H7 (cell line): Measurements from ENCODE around the gene FAM124A. TPM values are rescaled to one million over a fixed set of nuclear protein-coding genes. Genes with fewer than 3 reads are reported as not detected.

ENCODE experiments used
- DNase-seq: peaks from one replicate; pipeline ENCODE4 v3.0.0; 2012
- H3K27me3 ChIP-seq: 2 replicates; pipeline ENCODE4 v1.6.0; 2011; ENCODE audit warnings: mild to moderate bottlenecking, low read length; ENCODE audit not compliant: control insufficient read depth, insufficient read depth
- H3K36me3 ChIP-seq: replicated peaks from 2 replicates; pipeline ENCODE4 v1.5.1; 2011; ENCODE audit warnings: low read length; ENCODE audit not compliant: control insufficient read depth, insufficient read depth
- H3K4me3 ChIP-seq: 2 replicates; pipeline ENCODE4 v1.5.1; 2011; ENCODE audit warnings: low read depth, mild to moderate bottlenecking, control low read depth, low read length, moderate library complexity; ENCODE audit not compliant: insufficient read depth
- total RNA-seq: library from RNA; depleted of rRNA; stranded (reverse); fragments of >200 nt; shearing (Covaris generic); gene quantifications from 2 replicates; pipeline ENCODE4 v1.2.3, GENCODE V29; 2014; rRNA removed

Gene FAM124A
- total RNA-seq, result 26.5 and 38.6 TPM in 2 replicates

- Histone ChIP-seq H3K36me3 (peaks cover 4% of the 10 kb centered on the region), H3K27me3 (no peaks in the 10 kb centered on the region; the same call in 1 of the 2 replicates), H3K4me3 (peak within 1 kb of the TSS; percentile 82)
- DNase-seq, result peak; percentile 90
Observed at GRCh38 chr13:51222037-51222685, at the start of gene FAM124A. Gene FAM124A (plus strand): TSS chr13:51222398. CDS start chr13:51222502, 104 bp downstream.

DNA sequence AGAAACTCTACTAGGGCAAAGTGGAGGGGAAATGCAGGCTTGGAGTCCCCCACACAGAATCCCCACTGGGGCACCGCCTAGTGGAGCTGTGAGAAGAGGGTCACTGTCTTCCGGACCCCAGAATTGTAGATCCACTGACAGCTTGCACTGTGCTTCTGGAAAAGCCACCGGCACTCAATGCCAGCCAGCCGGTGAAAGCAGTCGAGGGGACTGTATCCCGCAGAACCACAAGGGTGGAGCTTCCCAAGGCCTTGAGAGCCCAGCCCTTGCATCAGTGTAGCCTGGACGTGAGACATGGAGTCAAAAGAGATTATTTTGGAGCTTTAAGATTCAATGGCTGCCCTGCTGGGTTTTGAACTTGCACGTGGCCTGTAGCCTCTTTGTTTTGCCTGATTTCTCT, 47.2 kb upstream of the FAM124A start:
- no peak for DNase-seq
- H3K27me3 ChIP-seq, result no peaks in the 10 kb centered on the region; the same call in 1 of the 2 replicates
- peaks cover 38% of the 10 kb centered on the region for H3K36me3 ChIP-seq
- peak overlapping the region; percentile 18; the same call in 1 of the 2 replicates for H3K4me3 ChIP-seq

DNA sequence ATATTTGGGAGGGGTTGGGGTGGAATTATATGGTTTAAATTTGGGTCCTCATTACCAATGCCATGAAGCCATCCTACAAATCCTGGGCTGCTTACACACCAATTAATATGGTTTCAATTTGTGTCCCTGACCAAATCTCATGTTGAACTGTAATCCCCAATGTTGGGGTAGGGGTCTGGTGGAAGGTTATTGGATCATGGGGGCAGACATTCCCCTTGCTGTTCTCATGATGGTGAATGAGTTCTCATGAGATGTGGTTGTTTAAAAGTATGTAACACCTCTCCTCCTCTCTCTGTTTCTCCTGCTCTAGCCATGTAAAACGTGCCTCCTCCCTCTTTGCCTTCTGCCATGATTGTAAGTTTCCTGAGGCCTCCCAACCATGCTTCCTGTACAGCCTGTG, 46.6 kb upstream of the FAM124A start:
- H3K4me3 ChIP-seq, result no peak overlapping the region
- DNase-seq, result no peak
- H3K27me3 ChIP-seq, result no peaks in the 10 kb centered on the region; the same call in 1 of the 2 replicates
- H3K36me3 ChIP-seq, result peaks cover 38% of the 10 kb centered on the region

GRCh38 chr13:51177188-51177587, 45.0 kb upstream of the FAM124A start:
- Histone ChIP-seq H3K36me3 (peaks cover 36% of the 10 kb centered on the region), H3K4me3 (no peak overlapping the region), H3K27me3 (no peaks in the 10 kb centered on the region)
- DNase-seq, result no peak

GRCh38 chr13:51178456-51179074, 43.6 kb upstream of the FAM124A start:
- peaks cover 34% of the 10 kb centered on the region for H3K36me3 ChIP-seq
- DNase-seq, result no peak
- no peak overlapping the region for H3K4me3 ChIP-seq
- no peaks in the 10 kb centered on the region for H3K27me3 ChIP-seq

DNA sequence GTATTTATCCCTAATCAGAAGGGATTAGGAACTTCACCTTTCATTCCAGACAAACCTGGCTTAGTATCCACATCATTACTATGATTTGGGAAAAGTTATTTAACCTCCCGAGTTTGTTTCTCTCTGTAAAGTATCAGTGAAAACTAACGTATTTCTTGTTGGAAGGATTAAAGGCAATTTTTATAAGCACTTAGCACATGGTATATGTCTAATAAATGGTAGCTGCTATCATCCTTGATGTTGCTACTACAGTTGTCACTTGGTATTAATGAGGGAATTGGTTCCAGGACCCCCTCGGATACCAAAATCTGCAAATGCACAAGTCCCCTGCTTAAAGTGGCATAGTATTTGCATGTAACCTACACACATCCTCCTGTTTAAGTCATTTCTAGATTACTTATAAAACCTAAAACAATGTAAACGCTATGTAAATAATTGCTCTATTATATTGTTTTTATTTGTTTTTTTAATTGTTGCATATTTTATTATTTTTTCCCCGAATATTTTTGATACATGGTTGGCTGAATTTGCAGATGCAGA, 42.7 kb upstream of the FAM124A start:
- Histone ChIP-seq H3K27me3 (no peaks in the 10 kb centered on the region), H3K36me3 (peaks cover 34% of the 10 kb centered on the region), H3K4me3 (no peak overlapping the region)
- DNase-seq, result no peak

GRCh38 chr13:51180853-51181511, 41.2 kb upstream of the FAM124A start:
- no peak for DNase-seq
- peaks cover 23% of the 10 kb centered on the region for H3K36me3 ChIP-seq
- no peaks in the 10 kb centered on the region for H3K27me3 ChIP-seq
- no peak overlapping the region for H3K4me3 ChIP-seq

- H3K27me3 ChIP-seq, result no peaks in the 10 kb centered on the region
- DNase-seq, result no peak
Observed at GRCh38 chr13:51181786-51182383, 40.3 kb upstream of the FAM124A start.

DNA sequence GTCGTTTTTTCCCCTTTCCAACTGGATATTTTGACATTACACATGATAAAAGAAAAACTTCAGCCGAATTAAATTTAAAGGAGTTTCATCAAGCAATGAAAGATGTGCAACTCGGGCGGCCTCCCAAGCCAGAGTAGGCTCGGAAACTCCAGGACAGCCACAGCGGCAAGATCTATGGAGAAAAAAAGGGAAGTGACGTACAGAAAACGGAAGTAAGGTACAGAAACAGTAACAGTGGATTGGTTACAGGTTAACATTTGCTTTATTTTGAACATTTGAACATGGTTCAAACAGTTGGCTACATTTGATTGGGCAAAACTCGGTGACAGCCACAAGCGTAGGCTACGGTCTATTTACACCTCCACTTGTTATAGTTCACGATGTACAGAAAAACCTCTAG, 30.5 kb upstream of the FAM124A start:
- no peaks in the 10 kb centered on the region for H3K27me3 ChIP-seq
- no peaks in the 10 kb centered on the region for H3K36me3 ChIP-seq
- no peak for DNase-seq
- H3K4me3 ChIP-seq, result no peak overlapping the region

More at GRCh38 chr13:51181786-51182383, 40.3 kb upstream of the FAM124A start:
- H3K4me3 ChIP-seq, result no peak overlapping the region
- H3K36me3 ChIP-seq, result peaks cover 14% of the 10 kb centered on the region

DNA sequence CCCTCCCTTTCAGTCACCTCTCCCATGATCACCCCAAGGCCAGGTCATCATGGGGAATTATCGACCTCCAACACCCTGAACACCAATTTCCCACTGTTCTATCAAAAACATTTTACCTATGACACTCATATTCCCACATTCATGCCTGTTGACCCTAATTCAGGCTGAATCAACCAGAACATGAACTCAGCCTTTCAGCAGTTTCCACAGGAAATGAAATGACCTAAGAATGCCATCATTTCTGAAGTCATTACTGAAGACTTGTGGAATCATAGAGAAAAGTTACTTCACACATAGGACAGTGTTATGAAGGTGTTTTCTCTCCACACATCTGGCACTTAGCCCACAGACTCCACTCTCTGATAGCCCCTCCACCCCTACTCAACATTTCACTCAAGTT, 29.9 kb upstream of the FAM124A start:
- H3K36me3 ChIP-seq, result no peaks in the 10 kb centered on the region
- no peak for DNase-seq
- H3K4me3 ChIP-seq, result no peak overlapping the region
- H3K27me3 ChIP-seq, result no peaks in the 10 kb centered on the region; the same call in 1 of the 2 replicates

DNA sequence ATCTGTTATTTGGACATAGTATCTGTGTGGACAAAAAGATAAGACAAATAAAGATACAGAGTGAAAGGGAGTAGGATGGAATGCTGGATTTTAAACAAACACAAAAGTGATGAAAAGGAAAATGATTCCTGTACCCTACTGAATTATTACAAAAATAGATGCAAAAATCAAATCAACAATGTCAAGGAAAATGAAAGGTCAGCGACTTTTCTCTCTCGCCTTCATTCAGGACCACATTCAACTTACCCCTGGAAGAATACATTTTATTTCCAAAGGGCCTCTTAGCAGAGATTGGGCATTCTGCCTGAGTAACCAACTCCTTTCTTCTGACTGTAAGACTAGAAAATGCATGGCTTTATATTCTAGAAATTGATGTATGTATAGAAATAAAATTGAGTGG, 28.8 kb upstream of the FAM124A start:
- no peak overlapping the region for H3K4me3 ChIP-seq
- no peaks in the 10 kb centered on the region for H3K36me3 ChIP-seq
- H3K27me3 ChIP-seq, result no peaks in the 10 kb centered on the region; the same call in 1 of the 2 replicates
- DNase-seq, result no peak

DNA sequence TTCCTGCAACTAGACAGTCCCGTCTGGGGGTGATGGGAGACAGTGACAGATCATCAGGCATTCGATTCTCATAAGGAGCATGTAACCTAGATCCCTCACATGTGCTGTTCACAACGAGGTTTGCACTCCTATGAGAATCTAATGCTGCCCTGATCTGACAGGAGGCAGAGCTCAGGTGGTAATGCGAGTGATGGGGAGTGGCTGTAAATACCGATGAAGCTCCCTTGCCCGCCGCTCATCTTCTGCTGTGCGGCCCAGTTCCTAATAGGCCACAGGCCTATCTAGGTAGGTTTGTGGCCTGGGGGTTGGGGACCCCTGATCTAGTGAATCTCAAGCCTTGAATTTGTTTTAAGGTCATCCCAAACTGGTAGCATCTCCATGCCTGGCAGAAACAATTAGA, 27.3 kb upstream of the FAM124A start:
- H3K4me3 ChIP-seq, result no peak overlapping the region
- DNase-seq, result no peak

DNA sequence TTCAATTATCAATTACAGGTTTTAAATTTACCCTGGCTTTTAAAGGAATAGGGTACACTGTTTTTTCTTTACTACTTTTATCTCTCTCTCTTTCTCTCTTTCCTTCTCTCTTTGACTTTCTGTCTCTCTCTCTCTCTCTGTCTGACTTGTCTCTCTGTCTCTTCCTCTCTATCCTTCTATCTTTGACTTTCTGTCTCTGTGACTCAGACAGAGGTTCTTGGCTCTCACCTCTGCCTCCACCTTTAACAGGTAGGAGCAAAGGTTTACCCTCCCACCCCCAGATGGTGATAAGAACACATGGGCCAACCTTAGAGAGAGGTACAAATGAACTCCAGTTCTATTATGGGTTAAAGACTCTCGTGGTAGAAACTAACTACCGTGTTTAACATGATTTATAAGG, 20.3 kb upstream of the FAM124A start:
- DNase-seq, result no peak
- no peaks in the 10 kb centered on the region; the same call in 1 of the 2 replicates for H3K27me3 ChIP-seq
- no peaks in the 10 kb centered on the region for H3K36me3 ChIP-seq
- no peak overlapping the region for H3K4me3 ChIP-seq

More for the DNA sequence above, 27.3 kb upstream of the FAM124A start:
- Histone ChIP-seq H3K36me3 (no peaks in the 10 kb centered on the region), H3K27me3 (no peaks in the 10 kb centered on the region; the same call in 1 of the 2 replicates)

DNA sequence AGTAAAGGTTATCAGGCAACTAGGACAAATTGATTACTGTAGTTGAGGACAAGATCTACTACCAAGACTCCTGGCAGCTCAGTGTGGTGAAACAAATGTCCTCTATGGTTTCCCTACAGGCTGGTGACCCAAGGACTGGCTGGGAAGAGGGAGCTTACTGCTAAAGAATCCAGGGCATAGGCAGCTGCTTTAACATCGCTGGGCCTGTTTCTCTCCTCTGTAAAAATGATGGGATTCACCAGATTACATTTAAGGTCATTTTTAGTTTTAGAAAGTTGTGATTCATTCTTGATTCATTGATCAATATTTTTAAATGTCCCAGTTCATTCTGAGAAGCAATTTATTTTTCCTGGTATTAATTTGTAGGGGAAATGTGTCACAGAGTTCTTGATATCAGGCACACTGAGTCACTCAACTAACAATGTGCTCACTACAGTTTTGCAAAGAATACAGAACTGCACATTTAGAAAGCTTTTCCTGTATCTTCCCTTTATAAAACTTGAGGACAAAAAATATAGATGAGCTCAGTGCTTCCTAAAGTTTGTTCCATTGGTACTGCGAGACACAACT, 19.6 kb upstream of the FAM124A start:
- Histone ChIP-seq H3K4me3 (no peak overlapping the region), H3K36me3 (no peaks in the 10 kb centered on the region), H3K27me3 (no peaks in the 10 kb centered on the region)
- no peak for DNase-seq
